Tibial nerve (tissue), 4 donors: ENCODE measurements around the gene MRPL42.
"Not testable (repeated sequence)": the region's sequence is repeated elsewhere in the genome, so short reads cannot be mapped to it uniquely, and the experiment has no call there.

Experiments
- CTCF ChIP-seq, 5 experiments: fragments of 200-600 bp in 3 of 5; fragments of 450-650 bp in 2 of 5; sonication (generic) in 3 of 5; IDR thresholded peaks; one replicate each; pipeline ENCODE4 v1.5.1; 2016 to 2019; ENCODE audit warnings: antibody characterized with exemption in 5 of 5, mild to moderate bottlenecking in 3 of 5, moderate library complexity in 2 of 5
- EP300 ChIP-seq, 2 donors: sonication (generic); formaldehyde crosslinking; IDR thresholded peaks; one replicate each; pipeline ENCODE4 v1.6.1; 2017; ENCODE audit warnings: antibody characterized with exemption in 2 of 2, mild to moderate bottlenecking in 1 of 2
- POLR2A ChIP-seq, 2 donors: fragments of 450-650 bp; IDR thresholded peaks; one replicate each; pipeline ENCODE4 v1.6.1; 2017; ENCODE audit warnings: antibody characterized with exemption in 2 of 2, mild to moderate bottlenecking in 2 of 2, moderate library complexity in 2 of 2

- TF ChIP-seq CTCF, POLR2A, EP300 (IDR thresholded peaks at IDR 0.05): not testable (repeated sequence)
Observed at GRCh38 chr12:93558685-93559084, 91.4 kb downstream of the MRPL42 start.
